Measurements from ENCODE around the gene RNF113B.

- TF ChIP-seq CTCF (IDR thresholded peaks at IDR 0.05; ENCODE audit: poor library complexity) = no peak
- TF ChIP-seq EZH2phosphoT487 (IDR thresholded peaks at IDR 0.05; ENCODE audit: low read depth, severe bottlenecking, unreplicated experiment) = no peak
- no peak for TF ChIP-seq EZH2 (IDR thresholded peaks at IDR 0.05; ENCODE audit: borderline replicate concordance)
Measured at GRCh38 chr13:98224557-98224956, 47.5 kb upstream of the RNF113B start.
